ENCODE measurements around the gene PHLPP1.

PHLPP1 gene

GRCh38 chr18:62728254-62728653 is 12.9 kb downstream of the PHLPP1 start:
- Histone ChIP-seq H3K9me3 (ENCODE audit: control insufficient read depth, low read length) (no peaks in the 10 kb centered on the region), H3K36me3 (ENCODE audit: control insufficient read depth, insufficient read depth, low read length) (no peaks in the 10 kb centered on the region), H3K27me3 (replicated peaks; ENCODE audit: control insufficient read depth, insufficient read depth, low read length, poor library complexity, severe bottlenecking) (no peaks in the 10 kb centered on the region), H3K27ac (ENCODE audit: insufficient read depth, low read length, poor library complexity, severe bottlenecking) (no peak overlapping the region), H3K4me1 (ENCODE audit: control insufficient read depth, insufficient read depth, low read length, poor library complexity, severe bottlenecking) (no peaks in the 10 kb centered on the region), H3K4me3 (ENCODE audit: insufficient read depth, low read depth, low read length, poor library complexity, severe bottlenecking) (no peak overlapping the region)
- DNase-seq, result no peak

DNA sequence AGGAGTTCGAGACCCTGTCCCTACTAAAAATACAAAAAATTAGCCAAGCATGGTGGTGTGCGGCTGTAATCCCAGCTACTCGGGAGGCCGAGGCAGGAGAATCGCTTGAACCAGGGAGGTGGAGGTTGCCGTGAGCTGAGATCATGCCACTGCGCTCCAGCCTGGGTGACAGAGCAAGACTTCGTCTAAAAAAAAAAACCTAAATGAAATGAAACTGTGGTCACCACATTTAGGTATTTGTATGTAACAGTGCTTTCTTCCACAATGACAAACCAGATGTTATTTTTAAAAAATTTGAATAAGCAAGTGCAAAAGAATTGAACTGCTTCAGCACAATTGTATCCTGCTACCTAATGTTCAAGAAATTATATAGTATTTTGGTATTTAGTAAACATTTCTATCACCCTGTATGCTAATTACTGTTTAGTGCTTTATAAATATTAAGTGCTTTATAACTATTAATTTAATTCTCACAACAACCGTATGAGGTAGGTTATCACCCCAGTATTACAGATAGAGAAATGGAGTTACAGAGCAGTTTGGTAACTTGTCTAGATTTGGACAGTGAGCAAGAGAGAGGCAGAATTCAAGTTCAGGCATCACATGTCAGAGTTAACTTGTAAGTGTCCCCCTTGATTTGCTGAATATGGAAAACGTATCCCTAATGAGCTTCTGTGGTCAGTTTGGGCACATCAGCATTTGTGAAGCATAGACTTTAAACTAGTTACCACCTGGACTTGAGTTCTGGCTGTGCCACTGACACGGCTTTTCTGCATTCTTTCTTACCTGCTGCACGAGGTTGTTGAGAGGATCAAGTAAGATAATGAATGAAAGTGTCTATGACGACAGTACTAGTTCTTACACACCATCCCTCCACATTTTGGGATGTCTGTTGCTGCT is 14.4 kb downstream of the PHLPP1 start:
- Histone ChIP-seq H3K27ac (ENCODE audit: insufficient read depth, low read length, poor library complexity, severe bottlenecking) (no peak overlapping the region), H3K27me3 (replicated peaks; ENCODE audit: control insufficient read depth, insufficient read depth, low read length, poor library complexity, severe bottlenecking) (no peaks in the 10 kb centered on the region), H3K36me3 (ENCODE audit: control insufficient read depth, insufficient read depth, low read length) (no peaks in the 10 kb centered on the region), H3K4me1 (ENCODE audit: control insufficient read depth, insufficient read depth, low read length, poor library complexity, severe bottlenecking) (no peaks in the 10 kb centered on the region), H3K9me3 (ENCODE audit: control insufficient read depth, low read length) (no peaks in the 10 kb centered on the region), H3K4me3 (ENCODE audit: insufficient read depth, low read depth, low read length, poor library complexity, severe bottlenecking) (no peak overlapping the region)
- DNase-seq, result no peak

GRCh38 chr18:62730941-62731340 is 15.6 kb downstream of the PHLPP1 start:
- Histone ChIP-seq H3K9me3 (ENCODE audit: control insufficient read depth, low read length) (no peaks in the 10 kb centered on the region), H3K4me1 (ENCODE audit: control insufficient read depth, insufficient read depth, low read length, poor library complexity, severe bottlenecking) (no peaks in the 10 kb centered on the region), H3K27me3 (replicated peaks; ENCODE audit: control insufficient read depth, insufficient read depth, low read length, poor library complexity, severe bottlenecking) (no peaks in the 10 kb centered on the region), H3K4me3 (ENCODE audit: insufficient read depth, low read depth, low read length, poor library complexity, severe bottlenecking) (no peak overlapping the region), H3K36me3 (ENCODE audit: control insufficient read depth, insufficient read depth, low read length) (no peaks in the 10 kb centered on the region), H3K27ac (ENCODE audit: insufficient read depth, low read length, poor library complexity, severe bottlenecking) (no peak overlapping the region)
- DNase-seq, result no peak

- Histone ChIP-seq H3K27me3 (replicated peaks; ENCODE audit: control insufficient read depth, insufficient read depth, low read length, poor library complexity, severe bottlenecking) (no peaks in the 10 kb centered on the region), H3K9me3 (ENCODE audit: control insufficient read depth, low read length) (no peaks in the 10 kb centered on the region), H3K4me1 (ENCODE audit: control insufficient read depth, insufficient read depth, low read length, poor library complexity, severe bottlenecking) (no peaks in the 10 kb centered on the region), H3K27ac (ENCODE audit: insufficient read depth, low read length, poor library complexity, severe bottlenecking) (no peak overlapping the region), H3K36me3 (ENCODE audit: control insufficient read depth, insufficient read depth, low read length) (no peaks in the 10 kb centered on the region), H3K4me3 (ENCODE audit: insufficient read depth, low read depth, low read length, poor library complexity, severe bottlenecking) (no peak overlapping the region)
- no peak for DNase-seq
Measured at GRCh38 chr18:62732617-62733016, 17.3 kb downstream of the PHLPP1 start.

GRCh38 chr18:62734290-62734689 is 18.9 kb downstream of the PHLPP1 start:
- DNase-seq, result no peak
- Histone ChIP-seq H3K4me1 (ENCODE audit: control insufficient read depth, insufficient read depth, low read length, poor library complexity, severe bottlenecking) (no peaks in the 10 kb centered on the region), H3K36me3 (ENCODE audit: control insufficient read depth, insufficient read depth, low read length) (no peaks in the 10 kb centered on the region), H3K9me3 (ENCODE audit: control insufficient read depth, low read length) (no peaks in the 10 kb centered on the region), H3K4me3 (ENCODE audit: insufficient read depth, low read depth, low read length, poor library complexity, severe bottlenecking) (no peak overlapping the region), H3K27me3 (replicated peaks; ENCODE audit: control insufficient read depth, insufficient read depth, low read length, poor library complexity, severe bottlenecking) (no peaks in the 10 kb centered on the region), H3K27ac (ENCODE audit: insufficient read depth, low read length, poor library complexity, severe bottlenecking) (no peak overlapping the region)

DNA sequence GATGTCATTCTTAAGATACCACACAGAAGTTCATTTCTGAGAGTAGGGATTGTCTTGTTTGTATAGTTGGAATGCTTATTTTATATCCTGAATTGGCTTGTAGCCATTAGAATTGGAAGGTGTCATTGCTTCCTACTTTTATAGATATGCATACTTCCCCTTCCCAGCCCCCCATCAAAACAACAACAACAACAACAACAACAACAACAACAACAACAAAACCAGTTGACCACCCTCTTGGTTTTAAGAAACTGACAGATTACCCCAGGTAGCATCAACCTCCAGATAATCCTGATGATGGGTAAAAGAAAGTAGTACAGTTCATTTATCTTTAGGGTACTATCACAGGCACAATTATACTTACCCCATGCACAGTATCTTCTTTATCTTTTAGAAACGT is 20.0 kb downstream of the PHLPP1 start:
- H3K27ac ChIP-seq (ENCODE audit: insufficient read depth, low read length, poor library complexity, severe bottlenecking), result no peak overlapping the region
- no peak overlapping the region for H3K4me3 ChIP-seq (ENCODE audit: insufficient read depth, low read depth, low read length, poor library complexity, severe bottlenecking)
- no peaks in the 10 kb centered on the region for H3K27me3 ChIP-seq (replicated peaks; ENCODE audit: control insufficient read depth, insufficient read depth, low read length, poor library complexity, severe bottlenecking)
- H3K36me3 ChIP-seq (ENCODE audit: control insufficient read depth, insufficient read depth, low read length), result no peaks in the 10 kb centered on the region
- no peak for DNase-seq
- no peaks in the 10 kb centered on the region for H3K9me3 ChIP-seq (ENCODE audit: control insufficient read depth, low read length)
- no peaks in the 10 kb centered on the region for H3K4me1 ChIP-seq (ENCODE audit: control insufficient read depth, insufficient read depth, low read length, poor library complexity, severe bottlenecking)

GRCh38 chr18:62736077-62736855 is 20.9 kb downstream of the PHLPP1 start:
- no peaks in the 10 kb centered on the region for H3K9me3 ChIP-seq (ENCODE audit: control insufficient read depth, low read length)
- H3K27ac ChIP-seq (ENCODE audit: insufficient read depth, low read length, poor library complexity, severe bottlenecking), result no peak overlapping the region
- no peaks in the 10 kb centered on the region for H3K36me3 ChIP-seq (ENCODE audit: control insufficient read depth, insufficient read depth, low read length)
- no peaks in the 10 kb centered on the region for H3K4me1 ChIP-seq (ENCODE audit: control insufficient read depth, insufficient read depth, low read length, poor library complexity, severe bottlenecking)
- DNase-seq, result no peak
- no peak overlapping the region for H3K4me3 ChIP-seq (ENCODE audit: insufficient read depth, low read depth, low read length, poor library complexity, severe bottlenecking)
- no peaks in the 10 kb centered on the region for H3K27me3 ChIP-seq (replicated peaks; ENCODE audit: control insufficient read depth, insufficient read depth, low read length, poor library complexity, severe bottlenecking)

DNA sequence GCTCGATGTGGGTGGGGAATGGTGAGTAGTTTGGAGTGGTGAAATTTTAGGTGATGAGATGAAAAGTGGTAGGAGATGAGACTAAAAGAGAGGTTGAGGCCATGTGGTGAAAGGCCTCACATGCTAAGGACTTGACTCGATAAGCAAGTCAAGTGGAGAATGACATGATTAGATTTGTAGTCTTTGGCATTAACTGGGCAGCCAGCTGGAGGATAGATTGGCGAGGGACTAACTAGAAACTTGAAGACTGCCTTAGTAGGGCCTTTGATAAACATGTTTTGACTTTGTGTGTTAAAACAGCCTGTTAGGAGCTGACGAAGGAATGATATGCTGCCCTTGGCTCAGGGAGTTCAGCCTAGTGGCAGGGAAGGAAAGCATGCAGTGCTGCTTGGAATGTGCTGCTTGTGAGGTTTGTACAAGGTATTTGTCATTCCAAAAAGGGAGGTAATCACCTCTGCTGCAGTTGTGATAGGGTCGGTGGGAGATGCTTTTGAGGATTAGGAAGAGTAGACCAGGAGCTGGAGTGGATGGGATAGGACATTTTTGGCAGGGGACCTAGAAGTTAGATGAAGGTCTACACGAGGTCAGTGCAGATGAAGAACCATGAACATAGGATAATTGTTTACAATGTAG is 22.0 kb downstream of the PHLPP1 start:
- no peak overlapping the region for H3K4me3 ChIP-seq (ENCODE audit: insufficient read depth, low read depth, low read length, poor library complexity, severe bottlenecking)
- H3K27ac ChIP-seq (ENCODE audit: insufficient read depth, low read length, poor library complexity, severe bottlenecking), result no peak overlapping the region
- no peaks in the 10 kb centered on the region for H3K9me3 ChIP-seq (ENCODE audit: control insufficient read depth, low read length)
- no peaks in the 10 kb centered on the region for H3K27me3 ChIP-seq (replicated peaks; ENCODE audit: control insufficient read depth, insufficient read depth, low read length, poor library complexity, severe bottlenecking)
- no peaks in the 10 kb centered on the region for H3K4me1 ChIP-seq (ENCODE audit: control insufficient read depth, insufficient read depth, low read length, poor library complexity, severe bottlenecking)
- H3K36me3 ChIP-seq (ENCODE audit: control insufficient read depth, insufficient read depth, low read length), result no peaks in the 10 kb centered on the region
- no peak for DNase-seq

- Histone ChIP-seq H3K27me3 (replicated peaks; ENCODE audit: control insufficient read depth, insufficient read depth, low read length, poor library complexity, severe bottlenecking) (no peaks in the 10 kb centered on the region), H3K27ac (ENCODE audit: insufficient read depth, low read length, poor library complexity, severe bottlenecking) (no peak overlapping the region), H3K4me3 (ENCODE audit: insufficient read depth, low read depth, low read length, poor library complexity, severe bottlenecking) (no peak overlapping the region), H3K9me3 (ENCODE audit: control insufficient read depth, low read length) (no peaks in the 10 kb centered on the region), H3K4me1 (ENCODE audit: control insufficient read depth, insufficient read depth, low read length, poor library complexity, severe bottlenecking) (no peaks in the 10 kb centered on the region), H3K36me3 (ENCODE audit: control insufficient read depth, insufficient read depth, low read length) (no peaks in the 10 kb centered on the region)
- DNase-seq, result no peak
Measured at GRCh38 chr18:62738639-62739038, 23.3 kb downstream of the PHLPP1 start.

- no peak for DNase-seq
- Histone ChIP-seq H3K36me3 (ENCODE audit: control insufficient read depth, insufficient read depth, low read length) (no peaks in the 10 kb centered on the region), H3K9me3 (ENCODE audit: control insufficient read depth, low read length) (no peaks in the 10 kb centered on the region), H3K4me3 (ENCODE audit: insufficient read depth, low read depth, low read length, poor library complexity, severe bottlenecking) (no peak overlapping the region), H3K27me3 (replicated peaks; ENCODE audit: control insufficient read depth, insufficient read depth, low read length, poor library complexity, severe bottlenecking) (no peaks in the 10 kb centered on the region), H3K27ac (ENCODE audit: insufficient read depth, low read length, poor library complexity, severe bottlenecking) (no peak overlapping the region), H3K4me1 (ENCODE audit: control insufficient read depth, insufficient read depth, low read length, poor library complexity, severe bottlenecking) (no peaks in the 10 kb centered on the region)
Measured at GRCh38 chr18:62739911-62740310, 24.6 kb downstream of the PHLPP1 start.

Data from effector memory CD4-positive, alpha-beta T cell (primary cell).